Measurements from ENCODE around the gene ACSL1.
"Not testable (repeated sequence)": the region's sequence is repeated elsewhere in the genome, so short reads cannot be mapped to it uniquely, and the experiment has no call there.

- TF ChIP-seq POLR2A, CTCF (IDR thresholded peaks at IDR 0.05): not testable (repeated sequence)
Measured at GRCh38 chr4:184741651-184742050, 84.1 kb downstream of the ACSL1 start.
